PC-3 (cell line): Measurements from ENCODE around the gene UNK.

ENCODE experiments used
- CTCF ChIP-seq: fragments of 300-600 bp; sonication (generic); conservative IDR thresholded peaks from 2 replicates; pipeline ENCODE4 v1.5.1; 2017; ENCODE audit warnings: antibody characterized with exemption, low read depth, mild to moderate bottlenecking, low read length
- EZH2 ChIP-seq: fragments of 300-600 bp; sonication (generic); IDR thresholded peaks from one replicate; pipeline ENCODE4 v1.6.1; 2017; ENCODE audit warnings: antibody characterized with exemption, mild to moderate bottlenecking, low read length; ENCODE audit not compliant: unreplicated experiment
- EZH2phosphoT487 ChIP-seq: fragments of 300-600 bp; sonication (generic); IDR thresholded peaks from 2 replicates; pipeline ENCODE4 v1.6.1; 2018; ENCODE audit warnings: mild to moderate bottlenecking, antibody characterized with exemption, low read length, borderline replicate concordance

GRCh38 chr17:75762513-75763268, 21.9 kb upstream of the UNK start:
- TF ChIP-seq CTCF = no peak
- TF ChIP-seq EZH2 = no peak
- TF ChIP-seq EZH2phosphoT487 = no peak
